ENCODE results near the gene CSKMT.

Gene CSKMT

DNA sequence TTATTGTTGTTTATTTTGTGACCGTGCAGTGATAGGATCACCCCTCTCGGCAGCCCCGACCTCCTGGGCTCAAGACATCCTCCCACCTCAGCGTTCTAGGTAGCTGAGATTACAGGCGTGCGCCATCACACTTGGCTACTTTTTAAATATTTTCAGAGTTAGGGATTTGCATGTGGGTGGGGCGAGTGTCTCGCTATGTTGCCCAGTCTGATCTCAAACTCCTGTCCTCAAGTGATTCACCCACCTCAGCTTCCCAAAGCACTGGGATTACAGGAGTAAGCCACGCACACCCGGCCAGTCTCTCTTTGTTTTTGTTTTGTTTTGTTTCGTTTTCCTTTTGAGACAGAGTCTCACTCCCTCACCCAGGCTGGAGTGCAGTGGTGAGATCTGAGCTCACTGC lies 10.8 kb upstream of the CSKMT start:
- in situ Hi-C loops (cut with HindIII; ENCODE audit: low sequenced_read_pairs): no loop called here

DNA sequence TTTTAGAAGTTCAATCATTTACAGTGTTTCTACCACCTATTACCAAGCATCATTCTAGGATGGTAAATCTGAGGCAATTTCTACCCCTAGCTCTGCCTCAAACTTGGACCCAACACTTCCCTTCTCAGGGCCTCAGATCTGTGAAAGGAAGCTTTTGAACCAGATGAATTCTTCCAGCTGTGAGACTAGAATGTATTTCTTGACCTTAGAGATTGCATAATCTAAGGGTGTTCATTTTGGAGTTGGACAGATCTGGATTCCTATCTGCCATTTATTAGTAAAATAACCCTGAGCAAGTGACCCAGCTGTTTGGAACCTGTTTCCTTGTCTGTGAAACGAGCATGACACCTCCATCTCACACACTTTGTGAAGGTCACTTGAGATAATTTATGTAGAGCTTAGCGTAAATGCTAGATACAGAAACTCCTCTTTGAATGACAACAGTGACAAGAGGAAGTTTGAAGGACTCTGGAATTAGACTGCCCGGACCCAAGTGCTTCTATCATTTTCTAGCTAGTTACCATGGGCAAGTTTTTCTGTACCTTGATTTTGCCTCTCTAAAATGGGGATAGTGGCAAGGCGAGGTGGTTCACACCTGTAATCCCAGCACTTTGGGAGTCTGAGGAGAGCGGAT lies 8.2 kb upstream of the CSKMT start:
- in situ Hi-C loops (cut with HindIII; ENCODE audit: low sequenced_read_pairs): no loop called here

DNA sequence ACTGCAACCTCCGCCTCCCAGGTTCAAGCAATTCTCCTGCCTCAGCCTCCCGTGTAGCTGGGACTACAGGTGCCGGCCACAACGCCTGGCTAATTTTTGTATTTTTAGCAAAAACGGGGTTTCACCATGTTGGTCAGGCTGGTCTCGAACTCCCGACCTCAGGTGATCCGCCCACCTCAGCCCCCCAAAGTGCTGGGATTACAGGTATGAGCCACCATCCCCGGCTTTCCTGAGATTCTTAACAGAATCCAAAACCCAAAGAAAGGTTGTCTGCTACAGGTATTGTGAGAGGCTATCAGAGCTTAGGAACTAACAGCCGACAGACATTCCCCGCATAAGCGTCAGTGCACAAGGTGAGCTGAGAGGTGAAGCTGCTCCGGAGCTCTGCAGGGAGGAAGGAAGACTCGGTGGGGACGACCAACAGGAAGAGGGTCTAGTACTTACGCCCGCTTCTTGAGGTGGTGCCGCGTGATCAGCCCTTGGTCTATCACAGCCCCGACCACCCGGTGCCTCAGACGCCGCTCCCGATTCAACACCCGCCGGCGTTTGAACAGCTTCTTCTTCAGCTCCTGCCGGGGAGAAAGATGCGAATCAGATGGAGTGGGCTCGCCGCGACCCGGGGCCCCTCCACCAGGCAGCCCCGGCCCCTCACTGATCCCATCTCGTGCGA lies 572 bp upstream of the CSKMT start:
- in situ Hi-C loops (cut with HindIII; ENCODE audit: low sequenced_read_pairs): no loop called here

GRCh38 chr11:62665599-62666258 lies 617 bp downstream of the CSKMT start:
- in situ Hi-C loops (cut with HindIII; ENCODE audit: low sequenced_read_pairs): no loop called here

DNA sequence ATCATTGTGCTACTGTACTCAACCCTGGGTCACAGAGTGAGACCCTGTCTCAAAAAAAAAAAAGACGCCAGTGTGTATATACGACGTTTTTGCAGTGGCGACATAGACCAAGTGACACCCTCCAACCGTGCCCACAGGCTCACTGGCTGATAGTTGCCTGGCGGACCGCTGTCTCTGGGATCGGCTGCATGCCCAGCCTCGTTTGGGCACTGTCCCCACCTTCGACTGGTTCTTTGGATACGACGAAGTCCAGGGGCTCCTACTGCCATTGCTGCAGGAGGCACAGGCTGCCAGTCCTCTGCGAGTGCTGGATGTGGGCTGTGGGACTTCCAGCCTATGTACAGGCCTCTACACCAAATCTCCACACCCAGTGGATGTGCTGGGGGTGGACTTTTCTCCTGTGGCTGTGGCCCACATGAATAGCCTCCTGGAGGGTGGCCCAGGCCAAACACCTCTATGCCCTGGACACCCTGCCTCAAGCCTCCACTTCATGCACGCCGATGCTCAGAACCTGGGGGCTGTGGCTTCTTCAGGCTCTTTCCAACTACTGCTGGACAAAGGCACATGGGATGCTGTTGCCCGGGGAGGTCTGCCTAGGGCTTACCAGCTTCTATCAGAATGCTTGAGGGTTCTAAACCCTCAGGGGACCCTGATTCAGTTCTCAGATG lies 1.3 kb downstream of the CSKMT start:
- in situ Hi-C loops (cut with HindIII; ENCODE audit: low sequenced_read_pairs): no loop called here

GRCh38 chr11:62667460-62667859 lies 2.3 kb downstream of the CSKMT start:
- in situ Hi-C loops (cut with HindIII; ENCODE audit: low sequenced_read_pairs): no loop called here

GRCh38 chr11:62669420-62670161 lies 4.5 kb downstream of the CSKMT start:
- in situ Hi-C loops (cut with HindIII; ENCODE audit: low sequenced_read_pairs): loop anchor here (10.0 kb wide), 1 partner anchor 245 kb away; no protein-coding TSS in a partner anchor

DNA sequence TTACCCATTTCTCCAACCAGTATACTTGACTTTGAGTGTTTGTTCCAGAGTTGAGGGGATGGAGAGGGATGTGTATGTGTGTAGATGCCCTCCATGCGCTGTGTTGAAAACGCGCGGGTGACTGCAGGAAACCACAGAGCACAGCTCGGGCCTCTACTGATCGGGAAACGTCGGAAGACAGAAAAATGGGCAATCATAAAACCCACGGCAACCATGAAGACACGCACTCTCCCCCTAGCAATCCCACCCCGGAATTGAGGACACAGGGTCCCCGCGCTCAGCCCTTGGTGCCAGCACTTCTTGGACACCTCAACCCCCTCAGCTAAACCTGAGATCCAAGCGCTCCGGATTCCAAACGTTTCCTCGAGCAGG lies 6.1 kb downstream of the CSKMT start:
- in situ Hi-C loops (cut with HindIII; ENCODE audit: low sequenced_read_pairs): loop anchor here (10.0 kb wide), 1 partner anchor 246 kb away; no protein-coding TSS in a partner anchor

- in situ Hi-C loops (cut with HindIII; ENCODE audit: low sequenced_read_pairs): loop anchor here (10.0 kb wide), 1 partner anchor 247 kb away; no protein-coding TSS in a partner anchor
Observed at GRCh38 chr11:62671608-62672389, 6.7 kb downstream of the CSKMT start, which contains the start of the genes LBHD1 and UQCC3. LBHD1 (minus strand) TSS chr11:62672267; CDS start chr11:62670031, 2,236 bp downstream. UQCC3 (plus strand) TSS chr11:62671673; CDS start chr11:62671746, 73 bp downstream.

- in situ Hi-C loops (cut with HindIII; ENCODE audit: low sequenced_read_pairs): loop anchor here (10.0 kb wide), 1 partner anchor 248 kb away; no protein-coding TSS in a partner anchor
Observed at GRCh38 chr11:62673196-62673525, 8.0 kb downstream of the CSKMT start.

DNA sequence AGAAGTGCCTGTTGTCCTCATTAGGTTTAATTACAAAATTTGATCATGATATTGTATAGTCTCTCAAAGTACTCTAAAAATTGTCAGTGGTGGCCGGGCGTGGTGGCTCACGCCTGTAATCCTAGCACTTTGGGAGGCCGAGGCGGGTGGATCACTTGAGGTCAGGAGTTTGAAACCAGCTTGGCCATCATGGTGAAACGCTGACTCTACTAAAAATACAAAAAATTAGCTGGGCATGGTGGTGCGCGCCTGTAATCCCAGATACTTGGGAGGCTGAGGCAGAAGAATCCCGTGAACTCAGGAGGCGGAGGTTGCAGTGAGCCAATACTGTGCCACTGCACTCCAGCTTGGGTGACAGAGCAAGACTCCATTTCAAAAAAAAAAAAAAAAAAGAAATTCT lies 10.3 kb downstream of the CSKMT start:
- in situ Hi-C loops (cut with HindIII; ENCODE audit: low sequenced_read_pairs): loop anchor here (10.0 kb wide), 1 partner anchor 251 kb away; no protein-coding TSS in a partner anchor

- in situ Hi-C loops (cut with HindIII; ENCODE audit: low sequenced_read_pairs): loop anchor here (10.0 kb wide), 1 partner anchor 252 kb away; no protein-coding TSS in a partner anchor
Observed at GRCh38 chr11:62676698-62677097, 11.6 kb downstream of the CSKMT start.

- in situ Hi-C loops (cut with HindIII; ENCODE audit: low sequenced_read_pairs): loop anchor here (10.0 kb wide), 1 partner anchor 252 kb away; no protein-coding TSS in a partner anchor
Observed at GRCh38 chr11:62677156-62677555, 12.0 kb downstream of the CSKMT start.

DNA sequence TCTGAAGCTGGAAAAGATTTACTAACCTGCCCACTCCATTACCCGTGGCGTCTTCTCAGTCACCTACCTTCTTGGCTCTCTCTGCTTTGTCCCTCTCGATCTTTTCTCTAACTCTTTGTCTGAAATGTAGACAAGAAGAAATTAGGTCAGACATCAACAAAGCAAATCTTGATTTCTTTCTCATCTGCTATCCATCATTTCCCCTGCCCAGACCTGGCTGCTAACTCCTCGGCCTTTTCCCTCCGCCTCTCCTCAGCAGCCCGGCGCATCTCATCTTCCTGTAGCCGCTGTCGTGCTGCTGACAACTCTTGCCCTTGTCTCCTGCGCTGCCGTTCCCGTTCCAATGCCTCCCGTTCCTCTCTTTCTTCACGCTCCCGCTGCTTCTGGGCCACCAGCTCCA lies 12.6 kb downstream of the CSKMT start:
- in situ Hi-C loops (cut with HindIII; ENCODE audit: low sequenced_read_pairs): loop anchor here (10.0 kb wide), 1 partner anchor 253 kb away; no protein-coding TSS in a partner anchor

DNA sequence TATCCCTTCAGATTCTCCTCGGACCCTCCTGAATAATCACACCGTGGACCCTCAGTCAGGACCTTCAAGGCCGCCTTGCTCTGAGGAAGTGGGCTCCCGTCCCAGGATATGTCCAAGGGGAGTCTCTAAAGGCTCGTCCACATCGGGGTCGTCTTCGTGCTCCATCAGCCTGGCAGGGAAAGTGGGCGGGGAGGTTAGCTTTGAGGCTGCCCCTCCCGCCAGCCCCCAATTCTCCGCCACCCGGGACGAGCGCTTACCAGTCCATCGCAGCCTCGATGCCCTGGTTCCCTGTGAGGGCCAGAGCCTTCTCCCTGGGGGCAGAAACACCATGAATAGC lies 13.3 kb downstream of the CSKMT start:
- in situ Hi-C loops (cut with HindIII; ENCODE audit: low sequenced_read_pairs): loop anchor here (10.0 kb wide), 1 partner anchor 254 kb away; no protein-coding TSS in a partner anchor

DNA sequence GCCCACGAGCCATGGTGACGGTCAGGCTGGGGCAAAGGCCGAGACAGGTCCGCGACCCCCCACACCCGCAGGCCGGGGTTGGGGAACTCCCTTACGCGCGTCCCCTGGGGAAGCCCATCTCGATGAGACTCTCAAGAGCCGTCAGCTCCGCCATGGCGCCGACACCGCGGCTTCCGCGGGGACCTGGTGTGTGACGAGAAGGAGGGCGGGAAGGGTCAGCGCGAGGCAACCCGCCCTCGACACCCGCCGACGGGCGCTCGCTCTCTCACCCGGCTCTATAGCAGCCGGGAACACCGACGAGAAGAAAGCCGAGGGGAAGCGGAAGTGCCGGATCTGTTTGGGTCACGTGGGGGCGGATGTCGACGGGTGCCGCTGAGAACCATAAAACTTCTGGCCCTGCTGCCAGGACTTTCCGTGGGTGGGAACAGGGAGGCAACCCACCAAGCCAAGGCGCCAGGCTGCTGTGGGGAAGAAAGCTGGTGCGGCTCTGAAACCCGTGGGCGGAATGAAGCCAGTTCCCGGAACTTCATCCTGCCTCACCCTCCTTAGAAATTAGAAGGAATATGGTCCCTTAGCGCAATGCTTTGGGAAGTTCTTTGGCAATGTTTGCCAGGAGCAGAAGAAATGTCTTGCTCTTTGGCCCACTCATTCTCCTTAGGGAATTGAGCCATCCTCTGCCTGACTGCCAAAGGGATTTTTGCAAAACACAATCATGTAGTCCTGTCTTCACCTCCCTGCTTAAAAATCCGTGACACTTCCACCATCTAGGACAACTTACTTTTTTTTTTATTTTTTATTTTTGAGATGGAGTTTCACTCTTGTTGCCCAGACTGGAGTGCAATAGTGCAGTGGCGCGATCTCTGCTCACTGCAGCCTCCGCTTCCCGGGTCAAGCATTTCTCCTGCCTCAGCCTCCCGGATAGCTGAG lies 13.9 kb downstream of the CSKMT start, which contains the start of gene UBXN1:
UBXN1 (minus strand) TSS at position 304 of the 927 bp plus-strand sequence; CDS start at position 154, 150 bp downstream.
- in situ Hi-C loops (cut with HindIII; ENCODE audit: low sequenced_read_pairs): loop anchor here (10.0 kb wide), 1 partner anchor 254 kb away; no protein-coding TSS in a partner anchor

DNA sequence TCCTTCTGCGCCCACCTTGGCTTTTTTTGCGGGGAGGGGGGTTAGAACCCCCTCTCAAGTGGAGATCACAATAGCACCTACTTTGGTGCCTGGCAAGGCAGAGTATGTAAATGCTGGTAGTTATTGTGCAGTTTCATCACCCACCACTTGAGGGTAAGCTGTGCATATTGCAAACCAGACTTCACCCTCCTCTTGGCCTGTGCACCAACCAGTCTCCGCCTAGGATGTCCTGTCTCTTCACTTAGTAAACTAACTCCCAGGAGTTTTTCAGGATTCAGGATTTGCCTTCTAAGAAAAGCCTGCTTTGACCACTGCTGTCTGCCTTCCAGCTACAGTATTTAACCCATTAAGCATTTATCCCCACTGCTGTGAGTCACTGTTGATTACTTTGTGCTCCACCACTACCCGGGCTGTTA lies 15.7 kb downstream of the CSKMT start:
- in situ Hi-C loops (cut with HindIII; ENCODE audit: low sequenced_read_pairs): no loop called here

DNA sequence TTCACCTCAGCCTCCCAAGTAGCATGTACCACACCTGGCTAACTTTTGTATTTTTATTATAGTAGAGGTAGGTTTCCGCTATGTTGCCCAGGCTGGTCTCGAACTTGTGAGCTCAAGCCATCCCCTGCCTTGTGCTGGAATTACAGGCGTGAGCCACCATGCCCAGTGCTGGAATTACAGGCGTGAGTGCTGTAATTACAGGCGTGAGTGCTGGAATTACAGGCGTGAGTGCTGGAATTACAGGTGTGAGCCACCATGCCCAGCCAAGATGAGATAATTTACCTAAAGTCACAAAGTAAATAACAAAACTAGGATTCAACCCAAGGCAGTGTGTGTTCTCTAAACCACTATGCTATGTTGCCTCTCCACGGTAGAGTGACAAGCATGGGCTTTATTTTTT lies 17.4 kb downstream of the CSKMT start:
- in situ Hi-C loops (cut with HindIII; ENCODE audit: low sequenced_read_pairs): no loop called here
